A549 (cell line): ENCODE data around the gene SH3PXD2A.

Experiments
- BHLHE40 ChIP-seq: IDR thresholded peaks from 2 replicates; pipeline ENCODE4 v1.6.1; 2012; ENCODE audit warnings: low read depth, low read length, inconsistent platforms
- CEBPB ChIP-seq, 2 experiments: fragments of >200 bp in 1 of 2; sonication (Bioruptor Twin) in 1 of 2; formaldehyde crosslinking in 1 of 2; IDR thresholded peaks; 2 replicates each; pipeline ENCODE4 v1.6.1; 2012 to 2016
- CTCF ChIP-seq: fragments of >200 bp; sonication (Bioruptor Twin); formaldehyde crosslinking; IDR thresholded peaks from 3 replicates; pipeline ENCODE4 v1.5.1; 2016
- JUNB ChIP-seq: fragments of >200 bp; sonication (Bioruptor Twin); formaldehyde crosslinking; IDR thresholded peaks from 2 replicates; pipeline ENCODE4 v1.6.1; 2016
- MYC ChIP-seq: IDR thresholded peaks from 2 replicates; pipeline ENCODE4 v1.6.1; 2012; ENCODE audit warnings: mild to moderate bottlenecking, inconsistent platforms, low read length, improper control_type of control experiment, borderline replicate concordance
- REST ChIP-seq: fragments of 200-600 bp; sonication (generic); IDR thresholded peaks from 2 replicates; pipeline ENCODE4 v1.6.1; 2016; ENCODE audit warnings: antibody characterized with exemption, mild to moderate bottlenecking, moderate library complexity

- no peak for TF ChIP-seq REST
- no peak for TF ChIP-seq CEBPB (IDR thresholded peaks at IDR 0.05)
- TF ChIP-seq CTCF, result no peak
- TF ChIP-seq JUNB, result no peak
- no peak for TF ChIP-seq BHLHE40
- TF ChIP-seq MYC, result no peak
Measured at GRCh38 chr10:103602852-103603155, 252.6 kb downstream of the SH3PXD2A start.
